Measurements from ENCODE around the gene MYO7A. TPM values are rescaled to one million over a fixed set of nuclear protein-coding genes. Genes with fewer than 3 reads are reported as not detected.
A peak's percentile ranks its signal among the peaks of the same experiment; 100 is the strongest.

Gene MYO7A
- polyA plus RNA-seq, 1 donor (not counting 4 experiments of a cell fraction or from before 2014, with no cell fraction given) = 0.75 TPM

DNA sequence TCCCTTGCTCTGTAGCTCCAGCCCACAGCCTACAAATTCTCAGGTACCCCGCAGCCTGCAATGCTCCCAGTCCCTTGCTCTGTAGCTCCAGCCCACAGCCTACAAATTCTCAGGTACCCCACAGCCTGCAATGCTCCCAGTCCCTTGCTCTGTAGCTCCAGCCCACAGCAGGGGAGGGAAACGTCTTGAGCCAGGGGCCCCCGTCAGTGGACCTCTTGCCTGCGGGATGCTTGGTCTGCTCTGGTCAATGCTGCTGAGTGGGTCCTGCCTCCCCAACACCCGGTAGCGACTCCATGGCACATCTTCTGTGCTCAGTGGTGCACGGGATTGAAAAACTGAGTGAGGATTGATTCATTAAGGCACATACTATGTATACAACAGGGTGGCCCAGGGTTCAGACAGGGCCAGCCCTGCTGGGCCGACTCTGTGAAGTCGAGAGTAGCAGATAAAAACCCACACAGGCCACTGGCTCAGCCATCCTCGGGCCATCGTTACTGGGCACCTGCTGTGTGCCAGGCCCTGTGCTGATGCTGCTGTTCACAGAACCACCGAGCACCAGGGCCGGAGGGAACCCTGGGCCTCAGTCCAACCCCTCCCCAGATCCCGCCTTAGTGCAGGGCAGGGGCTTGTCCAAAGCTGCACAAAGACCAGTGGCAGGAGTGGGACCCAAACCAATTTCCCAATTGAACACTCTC, 69.7 kb downstream of the MYO7A start:
- dilution Hi-C loops (cut with MboI; ENCODE audit: extremely low pct_ligation_motif_present, low sequenced_read_pairs) = no loop called here
- H3K27ac ChIP-seq (ENCODE audit: control insufficient read depth, insufficient read depth, low read length) = no peak overlapping the region

DNA sequence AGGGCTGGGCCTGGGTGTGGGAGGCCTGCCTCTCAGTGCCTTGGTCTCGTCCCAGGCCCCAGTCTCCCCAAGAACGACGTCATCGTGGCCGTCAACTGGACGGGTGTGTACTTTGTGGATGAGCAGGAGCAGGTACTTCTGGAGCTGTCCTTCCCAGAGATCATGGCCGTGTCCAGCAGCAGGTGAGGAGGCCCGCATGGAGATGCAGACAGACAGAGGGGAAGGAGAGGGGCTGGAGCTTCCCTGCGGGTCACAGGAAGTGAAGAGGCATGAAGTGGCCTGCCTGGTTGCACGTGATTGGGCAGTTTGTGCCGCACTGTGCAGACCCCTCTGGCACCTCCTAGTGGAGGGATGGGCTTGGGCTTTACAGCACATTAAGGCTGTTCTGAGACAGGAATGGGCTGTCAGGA, 70.4 kb downstream of the MYO7A start:
- H2AFZ ChIP-seq (ENCODE audit: control insufficient read depth, low read length) = no peak overlapping the region
- no peak overlapping the region for H3K27ac ChIP-seq (ENCODE audit: control insufficient read depth, insufficient read depth, low read length)
- H3K36me3 ChIP-seq (ENCODE audit: control insufficient read depth in 2 of 2, extremely low read depth in 1 of 2, insufficient read depth in 2 of 2, low read length in 2 of 2) = no peaks in the 10 kb centered on the region
- H3K9me3 ChIP-seq (ENCODE audit: control insufficient read depth, low read depth, low read length) = no peaks in the 10 kb centered on the region
- no peak overlapping the region for H3K9ac ChIP-seq (ENCODE audit: control insufficient read depth, extremely low read depth, insufficient read depth, low read length)
- H4K20me1 ChIP-seq (ENCODE audit: control insufficient read depth, extremely low read depth, insufficient read depth, low read length) = no peaks in the 10 kb centered on the region
- H3K4me3 ChIP-seq (ENCODE audit: control insufficient read depth in 2 of 3, extremely low read depth in 1 of 3, insufficient read depth in 2 of 3, low read depth in 1 of 3, low read length in 3 of 3) = no peak overlapping the region
- DNase-seq (ENCODE audit: low read depth, low spot score) (no peak), FAIRE-seq (no peak)
- H3K27me3 ChIP-seq (ENCODE audit: control insufficient read depth, extremely low read depth, insufficient read depth, low read length) = no peaks in the 10 kb centered on the region
- dilution Hi-C loops (cut with MboI; ENCODE audit: extremely low pct_ligation_motif_present, low sequenced_read_pairs) = no loop called here
- H3K4me2 ChIP-seq (ENCODE audit: control insufficient read depth, extremely low read depth, insufficient read depth, low read depth, low read length) = no peak overlapping the region
- TF ChIP-seq, protein P1, sequence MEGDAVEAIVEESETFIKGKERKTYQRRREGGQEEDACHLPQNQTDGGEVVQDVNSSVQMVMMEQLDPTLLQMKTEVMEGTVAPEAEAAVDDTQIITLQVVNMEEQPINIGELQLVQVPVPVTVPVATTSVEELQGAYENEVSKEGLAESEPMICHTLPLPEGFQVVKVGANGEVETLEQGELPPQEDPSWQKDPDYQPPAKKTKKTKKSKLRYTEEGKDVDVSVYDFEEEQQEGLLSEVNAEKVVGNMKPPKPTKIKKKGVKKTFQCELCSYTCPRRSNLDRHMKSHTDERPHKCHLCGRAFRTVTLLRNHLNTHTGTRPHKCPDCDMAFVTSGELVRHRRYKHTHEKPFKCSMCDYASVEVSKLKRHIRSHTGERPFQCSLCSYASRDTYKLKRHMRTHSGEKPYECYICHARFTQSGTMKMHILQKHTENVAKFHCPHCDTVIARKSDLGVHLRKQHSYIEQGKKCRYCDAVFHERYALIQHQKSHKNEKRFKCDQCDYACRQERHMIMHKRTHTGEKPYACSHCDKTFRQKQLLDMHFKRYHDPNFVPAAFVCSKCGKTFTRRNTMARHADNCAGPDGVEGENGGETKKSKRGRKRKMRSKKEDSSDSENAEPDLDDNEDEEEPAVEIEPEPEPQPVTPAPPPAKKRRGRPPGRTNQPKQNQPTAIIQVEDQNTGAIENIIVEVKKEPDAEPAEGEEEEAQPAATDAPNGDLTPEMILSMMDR (optimal IDR thresholded peaks at IDR 0.05 in 1 of 3, IDR thresholded peaks at IDR 0.05 in 1 of 3, conservative IDR thresholded peaks at IDR 0.05 in 1 of 3; ENCODE audit: extremely low read depth in 1 of 3, insufficient read depth in 2 of 3, low read length in 3 of 3) = peak; percentile 45 to 59 (median 46)
- no peak for TF ChIP-seq EZH2 (IDR thresholded peaks at IDR 0.05; ENCODE audit: low read length)
- H3K9me1 ChIP-seq (ENCODE audit: control insufficient read depth, extremely low read depth, insufficient read depth, low read length) = no peaks in the 10 kb centered on the region
- H3K4me1 ChIP-seq (ENCODE audit: control insufficient read depth, extremely low read depth, insufficient read depth, low read length) = no peaks in the 10 kb centered on the region
- no peaks in the 10 kb centered on the region for H3K79me2 ChIP-seq (ENCODE audit: control insufficient read depth, insufficient read depth, low read length)

More for the DNA sequence above, 69.7 kb downstream of the MYO7A start:
- Histone ChIP-seq H3K4me3 (ENCODE audit: control insufficient read depth in 2 of 3, extremely low read depth in 1 of 3, insufficient read depth in 2 of 3, low read depth in 1 of 3, low read length in 3 of 3) (no peak overlapping the region), H3K9ac (ENCODE audit: control insufficient read depth, extremely low read depth, insufficient read depth, low read length) (no peak overlapping the region), H3K36me3 (ENCODE audit: control insufficient read depth in 2 of 2, extremely low read depth in 1 of 2, insufficient read depth in 2 of 2, low read length in 2 of 2) (no peaks in the 10 kb centered on the region), H3K79me2 (ENCODE audit: control insufficient read depth, insufficient read depth, low read length) (no peaks in the 10 kb centered on the region), H4K20me1 (ENCODE audit: control insufficient read depth, extremely low read depth, insufficient read depth, low read length) (no peaks in the 10 kb centered on the region), H3K9me3 (ENCODE audit: control insufficient read depth, low read depth, low read length) (no peaks in the 10 kb centered on the region), H3K9me1 (ENCODE audit: control insufficient read depth, extremely low read depth, insufficient read depth, low read length) (no peaks in the 10 kb centered on the region), H3K4me1 (ENCODE audit: control insufficient read depth, extremely low read depth, insufficient read depth, low read length) (no peaks in the 10 kb centered on the region), H3K4me2 (ENCODE audit: control insufficient read depth, extremely low read depth, insufficient read depth, low read depth, low read length) (no peak overlapping the region), H2AFZ (ENCODE audit: control insufficient read depth, low read length) (no peak overlapping the region), H3K27me3 (ENCODE audit: control insufficient read depth, extremely low read depth, insufficient read depth, low read length) (no peaks in the 10 kb centered on the region)
- FAIRE-seq = no peak
- TF ChIP-seq, protein P1 (optimal IDR thresholded peaks at IDR 0.05 in 1 of 3, IDR thresholded peaks at IDR 0.05 in 1 of 3, conservative IDR thresholded peaks at IDR 0.05 in 1 of 3; ENCODE audit: extremely low read depth in 1 of 3, insufficient read depth in 2 of 3, low read length in 3 of 3) = no peak
- no peak for TF ChIP-seq EZH2 (IDR thresholded peaks at IDR 0.05; ENCODE audit: low read length)
- DNase-seq (ENCODE audit: low read depth, low spot score) = no peak

Data from keratinocyte (primary cell).